NCI-H526 (cell line): ENCODE measurements around the gene UNC93A.
"Not testable (repeated sequence)": the region's sequence is repeated elsewhere in the genome, so short reads cannot be mapped to it uniquely, and the experiment has no call there.

ENCODE experiments used
- DNase-seq, 2 experiments: peaks; one replicate each; lab custom pipeline; 2025; lab: John Stamatoyannopoulos, UW

Gene UNC93A

GRCh38 chr6:167270499-167271311, 20.4 kb upstream of the UNC93A start:
- DNase-seq = no peak

- DNase-seq = no peak
These were observed 19.0 kb upstream of the UNC93A start for GRCh38 chr6:167272151-167272550.

GRCh38 chr6:167272696-167273379, 18.3 kb upstream of the UNC93A start:
- DNase-seq = no peak

- DNase-seq = no peak
These were observed 16.8 kb upstream of the UNC93A start for GRCh38 chr6:167274270-167274669.

GRCh38 chr6:167275001-167275400, 16.1 kb upstream of the UNC93A start:
- DNase-seq = no peak

GRCh38 chr6:167275436-167275835, 15.7 kb upstream of the UNC93A start:
- DNase-seq = peak in 1 of 2 experiments; percentile 8

- no peak for DNase-seq
These were observed 14.2 kb upstream of the UNC93A start for GRCh38 chr6:167276772-167277533.

- not testable (repeated sequence) for DNase-seq
These were observed 12.8 kb upstream of the UNC93A start for GRCh38 chr6:167278173-167278940.

- no peak for DNase-seq
These were observed 11.2 kb upstream of the UNC93A start for GRCh38 chr6:167279766-167280446.

GRCh38 chr6:167280466-167280865, 10.6 kb upstream of the UNC93A start:
- not testable (repeated sequence) for DNase-seq

GRCh38 chr6:167282165-167282564, 8.9 kb upstream of the UNC93A start:
- no peak for DNase-seq

- not testable (repeated sequence) for DNase-seq
These were observed 6.5 kb upstream of the UNC93A start for GRCh38 chr6:167284565-167284964.

GRCh38 chr6:167285077-167285770, 5.9 kb upstream of the UNC93A start:
- no peak for DNase-seq

- DNase-seq = no peak
These were observed 3.5 kb upstream of the UNC93A start for GRCh38 chr6:167287513-167288048.

- peak; percentile 11 to 55 for DNase-seq
These were observed 2.4 kb upstream of the UNC93A start for GRCh38 chr6:167288591-167289225.

- DNase-seq = not testable (repeated sequence)
These were observed 1.8 kb upstream of the UNC93A start for GRCh38 chr6:167289291-167289690.

GRCh38 chr6:167291623-167292300, 647 bp downstream of the UNC93A start:
- DNase-seq = no peak

- no peak for DNase-seq
These were observed 1.4 kb downstream of the UNC93A start for GRCh38 chr6:167292301-167293087.
